Measurements from ENCODE around the gene NAGS.
"Not testable (repeated sequence)": the region's sequence is repeated elsewhere in the genome, so short reads cannot be mapped to it uniquely, and the experiment has no call there.

Gene NAGS

GRCh38 chr17:44010966-44011647 lies 6.7 kb downstream of the NAGS start:
- Histone ChIP-seq H3K27me3 (ENCODE audit: insufficient read depth, low read length) (peaks cover 6% of the 10 kb centered on the region), H3K4me3 (ENCODE audit: low read length) (no peak overlapping the region), H3K9ac (ENCODE audit: low read depth, low read length) (no peak overlapping the region), H3K36me3 (ENCODE audit: insufficient read depth, low read length) (peaks cover 15% of the 10 kb centered on the region), H3K27ac (ENCODE audit: low read depth, low read length) (no peak overlapping the region), H3K4me1 (ENCODE audit: insufficient read depth, low read length) (peaks cover 12% of the 10 kb centered on the region; the same call in 1 of the 2 replicates), H3K9me3 (ENCODE audit: insufficient read depth, low read depth, low read length) (no peaks in the 10 kb centered on the region)
- 69% methylated on average over 4 of the region's 4 CpGs for WGBS

DNA sequence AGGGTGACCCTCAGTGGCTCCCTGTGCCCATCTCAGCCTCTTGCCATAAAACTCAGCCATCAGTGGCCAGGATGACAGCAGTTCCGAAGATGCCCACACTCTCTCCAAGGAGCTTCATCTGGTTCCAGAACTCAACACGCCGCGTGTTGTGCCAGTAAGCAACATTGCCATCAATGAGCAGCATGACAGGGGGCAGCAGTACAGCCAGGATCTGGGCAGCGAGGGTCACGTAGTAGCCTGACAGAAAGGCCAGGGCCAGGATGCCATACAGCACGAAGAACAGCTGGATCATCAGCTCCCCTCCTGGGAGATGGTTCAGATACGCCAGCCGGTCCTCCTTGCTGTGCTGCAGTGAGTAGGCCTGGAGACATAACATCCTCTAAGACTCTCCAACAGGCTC lies 7.5 kb downstream of the NAGS start:
- Histone ChIP-seq H3K4me1 (ENCODE audit: insufficient read depth, low read length) (peaks cover 12% of the 10 kb centered on the region; the same call in 1 of the 2 replicates), H3K9me3 (ENCODE audit: insufficient read depth, low read depth, low read length) (no peaks in the 10 kb centered on the region), H3K9ac (ENCODE audit: low read depth, low read length) (no peak overlapping the region), H3K27ac (ENCODE audit: low read depth, low read length) (no peak overlapping the region), H3K36me3 (ENCODE audit: insufficient read depth, low read length) (peaks cover 15% of the 10 kb centered on the region), H3K4me3 (ENCODE audit: low read length) (no peak overlapping the region), H3K27me3 (ENCODE audit: insufficient read depth, low read length) (no peaks in the 10 kb centered on the region)
- 93% methylated on average over 9 of the region's 9 CpGs for WGBS

GRCh38 chr17:44012391-44012790 lies 8.0 kb downstream of the NAGS start:
- Histone ChIP-seq H3K27ac (ENCODE audit: low read depth, low read length) (no peak overlapping the region), H3K27me3 (ENCODE audit: insufficient read depth, low read length) (no peaks in the 10 kb centered on the region), H3K36me3 (ENCODE audit: insufficient read depth, low read length) (peaks cover 15% of the 10 kb centered on the region), H3K9ac (ENCODE audit: low read depth, low read length) (no peak overlapping the region), H3K4me3 (ENCODE audit: low read length) (no peak overlapping the region), H3K9me3 (ENCODE audit: insufficient read depth, low read depth, low read length) (no peaks in the 10 kb centered on the region), H3K4me1 (ENCODE audit: insufficient read depth, low read length) (peaks cover 12% of the 10 kb centered on the region; the same call in 1 of the 2 replicates)
- 95% methylated on average over 3 of the region's 3 CpGs for WGBS

GRCh38 chr17:44012874-44013273 lies 8.5 kb downstream of the NAGS start:
- no peaks in the 10 kb centered on the region for H3K27me3 ChIP-seq (ENCODE audit: insufficient read depth, low read length)
- H3K36me3 ChIP-seq (ENCODE audit: insufficient read depth, low read length): peaks cover 15% of the 10 kb centered on the region
- peaks cover 9% of the 10 kb centered on the region; the same call in 1 of the 2 replicates for H3K4me1 ChIP-seq (ENCODE audit: insufficient read depth, low read length)
- no peak overlapping the region for H3K27ac ChIP-seq (ENCODE audit: low read depth, low read length)
- H3K9me3 ChIP-seq (ENCODE audit: insufficient read depth, low read depth, low read length): no peaks in the 10 kb centered on the region
- WGBS: 98% methylated on average over 14 of the region's 14 CpGs
- H3K9ac ChIP-seq (ENCODE audit: low read depth, low read length): no peak overlapping the region
- no peak overlapping the region for H3K4me3 ChIP-seq (ENCODE audit: low read length)

- Histone ChIP-seq H3K4me3 (ENCODE audit: low read length) (peak overlapping the region; percentile 93), H3K9ac (ENCODE audit: low read depth, low read length) (peak overlapping the region; percentile 95), H3K9me3 (ENCODE audit: insufficient read depth, low read depth, low read length) (no peaks in the 10 kb centered on the region), H3K27ac (ENCODE audit: low read depth, low read length) (peak overlapping the region; percentile 93), H3K4me1 (ENCODE audit: insufficient read depth, low read length) (0 out of 2 replicates have a peak, but pooled peaks cover 4% of the 10 kb centered on the region), H3K27me3 (ENCODE audit: insufficient read depth, low read length) (no peaks in the 10 kb centered on the region), H3K36me3 (ENCODE audit: insufficient read depth, low read length) (peaks cover 15% of the 10 kb centered on the region)
- WGBS: 11% methylated on average over 12 of the region's 12 CpGs
Observed at GRCh38 chr17:44014133-44014436, 9.7 kb downstream of the NAGS start.

DNA sequence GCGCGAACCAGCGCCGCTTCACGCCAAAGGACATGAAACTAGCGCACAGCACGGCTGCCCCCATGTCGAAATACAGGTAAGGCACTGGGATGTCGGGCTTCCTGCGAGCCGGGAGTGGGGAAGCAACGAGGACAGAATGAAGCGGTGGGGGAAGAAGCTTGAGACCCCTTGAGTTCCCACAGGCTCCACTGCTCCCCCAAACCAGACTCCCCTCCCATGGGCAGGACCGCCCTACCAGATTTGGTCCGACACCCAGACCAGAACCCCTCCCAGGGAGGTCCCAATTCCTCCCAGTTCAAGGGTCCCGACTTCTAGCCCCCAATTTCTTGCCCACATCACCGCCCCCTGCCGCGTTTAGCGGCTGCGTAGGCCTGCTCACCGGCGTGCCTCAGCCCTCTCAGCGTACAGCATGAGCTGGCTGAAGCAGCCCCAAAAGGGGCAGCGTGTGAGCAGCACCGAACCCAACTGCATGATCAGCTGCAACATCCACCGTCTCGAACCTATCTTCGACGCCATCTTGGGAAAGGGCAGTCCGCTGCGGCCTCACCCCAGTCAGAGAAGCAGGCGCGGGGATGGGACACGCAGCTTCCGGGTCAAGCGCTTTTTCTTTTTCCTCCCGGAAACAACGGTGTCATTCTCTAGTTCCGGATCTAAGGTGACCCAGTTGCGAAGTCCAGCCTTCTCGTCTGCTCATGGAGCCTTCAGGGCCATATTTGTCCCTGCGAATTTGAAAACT lies 10.2 kb downstream of the NAGS start, which contains the start of gene TMEM101:
TMEM101 (minus strand) TSS at position 527 of the 736 bp plus-strand sequence; CDS start at position 516, 11 bp downstream.
- Histone ChIP-seq H3K27me3 (ENCODE audit: insufficient read depth, low read length) (no peaks in the 10 kb centered on the region), H3K4me1 (ENCODE audit: insufficient read depth, low read length) (0 out of 2 replicates have a peak, but pooled peaks cover 4% of the 10 kb centered on the region), H3K9ac (ENCODE audit: low read depth, low read length) (peak within 1 kb of the TSS; percentile 95), H3K36me3 (ENCODE audit: insufficient read depth, low read length) (peaks cover 15% of the 10 kb centered on the region), H3K4me3 (ENCODE audit: low read length) (peak within 1 kb of the TSS; percentile 93), H3K9me3 (ENCODE audit: insufficient read depth, low read depth, low read length) (no peaks in the 10 kb centered on the region), H3K27ac (ENCODE audit: low read depth, low read length) (peak within 1 kb of the TSS; percentile 93)
- WGBS: 1% methylated on average over 43 of the region's 43 CpGs

- WGBS: 90% methylated on average over 5 of the region's 7 CpGs
- H3K27me3 ChIP-seq (ENCODE audit: insufficient read depth, low read length); H3K9ac ChIP-seq (ENCODE audit: low read depth, low read length); H3K4me3 ChIP-seq (ENCODE audit: low read length); H3K27ac ChIP-seq (ENCODE audit: low read depth, low read length); H3K9me3 ChIP-seq (ENCODE audit: insufficient read depth, low read depth, low read length); H3K4me1 ChIP-seq (ENCODE audit: insufficient read depth, low read length); H3K36me3 ChIP-seq (ENCODE audit: insufficient read depth, low read length): not testable (repeated sequence)
Observed at GRCh38 chr17:44021227-44021626, 16.8 kb downstream of the NAGS start.

DNA sequence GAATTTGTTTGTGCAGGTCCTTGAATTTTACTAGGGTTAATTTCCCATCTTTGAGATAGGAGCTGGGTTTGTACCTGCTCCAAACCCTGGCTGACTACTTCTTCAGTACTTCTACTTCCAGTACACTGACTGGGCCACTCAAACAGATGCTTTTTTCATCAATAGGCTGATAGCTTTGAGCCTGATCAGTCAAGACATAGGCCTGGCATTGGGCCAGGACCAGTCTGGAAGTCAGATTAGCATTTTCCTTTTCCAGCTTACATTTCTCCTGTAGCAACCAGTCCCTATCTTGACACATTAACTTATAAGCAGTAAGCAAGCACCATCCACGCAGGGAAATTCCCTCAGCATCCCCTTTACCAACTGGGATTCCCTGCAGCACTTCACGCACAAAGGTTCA lies 17.8 kb downstream of the NAGS start:
- Histone ChIP-seq H3K9me3 (ENCODE audit: insufficient read depth, low read depth, low read length) (no peaks in the 10 kb centered on the region), H3K27me3 (ENCODE audit: insufficient read depth, low read length) (no peaks in the 10 kb centered on the region), H3K27ac (ENCODE audit: low read depth, low read length) (no peak overlapping the region), H3K36me3 (ENCODE audit: insufficient read depth, low read length) (0 out of 2 replicates have a peak, but pooled peaks cover 8% of the 10 kb centered on the region), H3K4me1 (ENCODE audit: insufficient read depth, low read length) (no peaks in the 10 kb centered on the region), H3K9ac (ENCODE audit: low read depth, low read length) (no peak overlapping the region), H3K4me3 (ENCODE audit: low read length) (no peak overlapping the region)
- 95% methylated on average over 2 of the region's 2 CpGs for WGBS

DNA sequence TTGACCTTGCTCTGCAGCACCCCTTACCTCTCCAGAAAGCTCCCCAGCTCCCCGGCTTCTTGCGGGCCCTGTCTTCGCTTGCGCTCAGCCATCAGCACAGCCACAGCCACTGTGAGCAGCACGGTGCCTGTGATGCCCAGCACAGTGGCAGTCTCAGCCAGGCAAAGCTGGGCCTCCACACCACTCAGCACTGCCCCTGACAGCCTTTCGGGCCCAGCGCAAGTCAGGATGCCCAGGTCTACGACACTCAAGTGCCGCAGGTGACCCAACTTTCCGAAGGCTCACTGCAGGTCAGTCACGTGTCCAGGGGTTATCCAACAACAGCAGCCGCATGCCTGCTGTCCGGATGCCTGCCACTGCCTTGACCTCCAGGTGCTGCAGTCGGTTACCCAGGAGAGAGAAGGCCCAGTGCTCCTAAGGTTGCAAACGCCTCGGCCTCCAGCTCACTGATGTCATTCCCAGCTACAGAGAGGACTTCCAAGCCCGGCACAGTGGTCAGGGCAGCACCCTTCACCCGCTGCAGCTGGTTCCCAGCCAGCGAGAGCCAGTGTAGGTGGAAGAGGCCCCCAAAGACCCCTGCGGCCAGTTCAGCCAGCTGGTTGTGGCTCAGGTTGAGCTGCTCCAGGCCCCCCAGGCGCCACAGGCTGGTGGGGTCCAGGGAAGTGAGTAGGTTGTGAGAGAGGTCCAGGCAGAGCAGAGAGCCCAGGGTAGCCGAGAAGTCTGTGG lies 19.3 kb downstream of the NAGS start:
- Histone ChIP-seq H3K27ac (ENCODE audit: low read depth, low read length) (no peak overlapping the region), H3K27me3 (ENCODE audit: insufficient read depth, low read length) (no peaks in the 10 kb centered on the region), H3K4me3 (ENCODE audit: low read length) (no peak overlapping the region), H3K9me3 (ENCODE audit: insufficient read depth, low read depth, low read length) (no peaks in the 10 kb centered on the region), H3K4me1 (ENCODE audit: insufficient read depth, low read length) (no peaks in the 10 kb centered on the region), H3K36me3 (ENCODE audit: insufficient read depth, low read length) (peaks cover 15% of the 10 kb centered on the region), H3K9ac (ENCODE audit: low read depth, low read length) (no peak overlapping the region)
- 95% methylated on average over 22 of the region's 22 CpGs for WGBS

GRCh38 chr17:44024271-44024663 lies 19.8 kb downstream of the NAGS start:
- Histone ChIP-seq H3K4me1 (ENCODE audit: insufficient read depth, low read length) (no peaks in the 10 kb centered on the region), H3K9ac (ENCODE audit: low read depth, low read length) (no peak overlapping the region), H3K27ac (ENCODE audit: low read depth, low read length) (no peak overlapping the region), H3K36me3 (ENCODE audit: insufficient read depth, low read length) (peaks cover 21% of the 10 kb centered on the region), H3K9me3 (ENCODE audit: insufficient read depth, low read depth, low read length) (no peaks in the 10 kb centered on the region), H3K4me3 (ENCODE audit: low read length) (no peak overlapping the region), H3K27me3 (ENCODE audit: insufficient read depth, low read length) (no peaks in the 10 kb centered on the region)
- WGBS: 94% methylated on average over 6 of the region's 6 CpGs

- no peak overlapping the region for H3K9ac ChIP-seq (ENCODE audit: low read depth, low read length)
- peaks cover 26% of the 10 kb centered on the region for H3K36me3 ChIP-seq (ENCODE audit: insufficient read depth, low read length)
- H3K4me1 ChIP-seq (ENCODE audit: insufficient read depth, low read length): no peaks in the 10 kb centered on the region
Observed at GRCh38 chr17:44024853-44025252, 20.4 kb downstream of the NAGS start.

More at GRCh38 chr17:44024853-44025252, 20.4 kb downstream of the NAGS start:
- no peaks in the 10 kb centered on the region for H3K27me3 ChIP-seq (ENCODE audit: insufficient read depth, low read length)
- H3K27ac ChIP-seq (ENCODE audit: low read depth, low read length): no peak overlapping the region
- WGBS: 88% methylated on average over 4 of the region's 4 CpGs
- no peaks in the 10 kb centered on the region for H3K9me3 ChIP-seq (ENCODE audit: insufficient read depth, low read depth, low read length)
- no peak overlapping the region for H3K4me3 ChIP-seq (ENCODE audit: low read length)

All from HUES64 (cell line).